HCT116 (cell line): ENCODE results near the gene DBX2.

Experiments
- EZH2 ChIP-seq: fragments of 200-600 bp; sonication (generic); IDR thresholded peaks from 2 replicates; pipeline ENCODE4 v1.6.1; 2017; ENCODE audit warnings: antibody characterized with exemption, mixed run types
- JUND ChIP-seq: IDR thresholded peaks from 2 replicates; pipeline ENCODE4 v1.6.1; 2012
- MAX ChIP-seq: IDR thresholded peaks from 2 replicates; pipeline ENCODE4 v1.6.1; 2012
- POLR2A ChIP-seq: IDR thresholded peaks from 2 replicates; pipeline ENCODE4 v1.7.0; 2011; ENCODE audit warnings: borderline replicate concordance; ENCODE audit not compliant: insufficient read depth, insufficient read length; ENCODE audit errors: extremely low read depth
- RAD21 ChIP-seq: IDR thresholded peaks from 2 replicates; pipeline ENCODE4 v1.6.1; 2012; ENCODE audit warnings: low read depth, mild to moderate bottlenecking
- SIN3A ChIP-seq: IDR thresholded peaks from 2 replicates; pipeline ENCODE4 v1.6.1; 2012; ENCODE audit warnings: low read depth
- SP1 ChIP-seq: IDR thresholded peaks from 2 replicates; pipeline ENCODE4 v1.6.1; 2012; ENCODE audit warnings: low read depth
- ZFX ChIP-seq: fragments of 450-650 bp; IDR thresholded peaks from 2 replicates; pipeline ENCODE4 v1.6.1; 2017
- TF ChIP-seq, protein P1 (sequence below), 3 experiments: fragments of 200-600 bp in 1 of 3; sonication (generic) in 1 of 3; IDR thresholded peaks in 2 of 3; conservative IDR thresholded peaks in 1 of 3; 2 replicates each; pipeline ENCODE4 v1.5.1; 2012 to 2017; ENCODE audit warnings: low read depth in 2 of 3, low read length in 2 of 3, antibody characterized with exemption in 1 of 3, borderline replicate concordance in 1 of 3, control low read depth in 1 of 3, mild to moderate bottlenecking in 1 of 3, mixed read lengths in 1 of 3, mixed run types in 1 of 3, moderate library complexity in 1 of 3; ENCODE audit not compliant: insufficient read depth in 1 of 3

DNA sequence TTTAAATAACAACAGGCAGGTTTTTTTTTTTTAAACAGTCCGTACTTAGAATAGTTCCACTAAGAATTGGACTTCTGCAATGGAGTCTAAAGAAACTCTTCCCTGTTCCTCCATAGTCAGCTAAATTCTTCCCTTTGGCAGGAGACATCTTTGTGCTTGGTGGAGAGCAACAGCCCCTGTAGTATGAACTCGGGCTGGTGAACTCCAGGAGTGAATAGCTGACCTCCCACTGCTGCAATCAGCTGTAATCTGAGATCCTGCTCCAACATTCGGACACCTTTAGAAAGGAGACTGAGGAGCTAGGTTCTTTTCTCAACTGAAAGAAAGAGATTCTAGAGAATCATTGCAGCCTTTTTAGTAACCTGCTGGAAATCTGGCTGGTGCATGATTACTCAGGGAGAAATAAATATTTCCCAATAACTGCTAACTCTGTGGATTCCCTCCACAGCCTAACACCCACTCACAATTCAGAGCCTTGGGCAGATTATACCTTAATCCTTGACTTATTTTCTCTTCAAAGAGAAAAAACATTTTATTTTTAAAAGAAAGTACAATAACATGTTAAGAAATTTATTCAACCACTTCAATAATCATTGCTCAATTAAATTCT, 25.6 kb upstream of the DBX2 start:
- TF ChIP-seq, protein P1, sequence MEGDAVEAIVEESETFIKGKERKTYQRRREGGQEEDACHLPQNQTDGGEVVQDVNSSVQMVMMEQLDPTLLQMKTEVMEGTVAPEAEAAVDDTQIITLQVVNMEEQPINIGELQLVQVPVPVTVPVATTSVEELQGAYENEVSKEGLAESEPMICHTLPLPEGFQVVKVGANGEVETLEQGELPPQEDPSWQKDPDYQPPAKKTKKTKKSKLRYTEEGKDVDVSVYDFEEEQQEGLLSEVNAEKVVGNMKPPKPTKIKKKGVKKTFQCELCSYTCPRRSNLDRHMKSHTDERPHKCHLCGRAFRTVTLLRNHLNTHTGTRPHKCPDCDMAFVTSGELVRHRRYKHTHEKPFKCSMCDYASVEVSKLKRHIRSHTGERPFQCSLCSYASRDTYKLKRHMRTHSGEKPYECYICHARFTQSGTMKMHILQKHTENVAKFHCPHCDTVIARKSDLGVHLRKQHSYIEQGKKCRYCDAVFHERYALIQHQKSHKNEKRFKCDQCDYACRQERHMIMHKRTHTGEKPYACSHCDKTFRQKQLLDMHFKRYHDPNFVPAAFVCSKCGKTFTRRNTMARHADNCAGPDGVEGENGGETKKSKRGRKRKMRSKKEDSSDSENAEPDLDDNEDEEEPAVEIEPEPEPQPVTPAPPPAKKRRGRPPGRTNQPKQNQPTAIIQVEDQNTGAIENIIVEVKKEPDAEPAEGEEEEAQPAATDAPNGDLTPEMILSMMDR (IDR thresholded peaks at IDR 0.05 in 2 of 3, conservative IDR thresholded peaks at IDR 0.05 in 1 of 3; ENCODE audit: borderline replicate concordance in 1 of 3, insufficient read depth in 1 of 3, low read depth in 2 of 3, low read length in 2 of 3), result no peak
- TF ChIP-seq POLR2A, result no peak
- no peak for TF ChIP-seq MAX
- no peak for TF ChIP-seq EZH2
- no peak for TF ChIP-seq RAD21
- TF ChIP-seq JUND, result no peak
- TF ChIP-seq SP1, result no peak
- TF ChIP-seq ZFX, result no peak
- no peak for TF ChIP-seq SIN3A
